HG03196 (cell line): ENCODE measurements around the gene RAPGEF4.

Source experiments
- ATAC-seq: cut with Tn5 transposase; IDR thresholded peaks from one replicate; pipeline ENCODE4 v1.9.1; 2021; ENCODE audit not compliant: unreplicated experiment

Gene RAPGEF4

DNA sequence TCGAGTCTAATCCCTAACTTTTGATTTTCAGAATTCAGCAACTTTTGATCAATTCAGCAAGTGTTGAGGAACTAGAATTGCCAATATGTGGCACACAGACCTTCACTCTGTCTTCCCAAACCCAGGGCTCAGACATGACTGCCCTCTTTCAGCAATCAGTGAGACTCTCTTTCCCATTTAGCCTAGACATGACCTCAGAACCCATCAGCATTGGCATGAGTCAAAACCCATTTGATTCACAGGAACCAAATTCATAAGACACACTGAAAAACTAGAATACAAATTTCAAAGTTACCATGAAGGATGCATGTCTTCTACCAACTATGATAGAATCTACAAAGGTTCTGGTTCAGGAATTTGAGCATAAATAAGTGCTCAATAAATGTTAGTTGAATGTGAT lies 226.4 kb downstream of the RAPGEF4 start:
- no peak for ATAC-seq

DNA sequence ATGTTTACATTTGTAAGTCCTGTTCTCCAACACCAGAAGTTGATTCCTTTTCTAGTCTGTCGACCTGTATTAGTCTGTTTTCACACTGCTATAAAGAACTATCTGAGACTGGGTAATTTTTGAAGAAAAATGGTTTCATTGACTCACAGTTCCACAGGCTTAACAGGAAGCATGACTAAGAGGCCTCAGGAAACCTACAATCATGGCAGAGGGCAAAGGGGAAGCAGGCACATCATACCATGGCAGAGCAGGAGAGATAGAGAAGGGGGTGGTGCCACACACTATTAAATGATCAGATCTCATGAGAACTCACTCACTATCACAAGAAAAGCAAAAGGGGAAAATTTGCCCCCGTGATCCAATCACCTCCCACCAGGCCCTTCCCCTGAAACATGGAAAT lies 227.2 kb downstream of the RAPGEF4 start:
- no peak for ATAC-seq

DNA sequence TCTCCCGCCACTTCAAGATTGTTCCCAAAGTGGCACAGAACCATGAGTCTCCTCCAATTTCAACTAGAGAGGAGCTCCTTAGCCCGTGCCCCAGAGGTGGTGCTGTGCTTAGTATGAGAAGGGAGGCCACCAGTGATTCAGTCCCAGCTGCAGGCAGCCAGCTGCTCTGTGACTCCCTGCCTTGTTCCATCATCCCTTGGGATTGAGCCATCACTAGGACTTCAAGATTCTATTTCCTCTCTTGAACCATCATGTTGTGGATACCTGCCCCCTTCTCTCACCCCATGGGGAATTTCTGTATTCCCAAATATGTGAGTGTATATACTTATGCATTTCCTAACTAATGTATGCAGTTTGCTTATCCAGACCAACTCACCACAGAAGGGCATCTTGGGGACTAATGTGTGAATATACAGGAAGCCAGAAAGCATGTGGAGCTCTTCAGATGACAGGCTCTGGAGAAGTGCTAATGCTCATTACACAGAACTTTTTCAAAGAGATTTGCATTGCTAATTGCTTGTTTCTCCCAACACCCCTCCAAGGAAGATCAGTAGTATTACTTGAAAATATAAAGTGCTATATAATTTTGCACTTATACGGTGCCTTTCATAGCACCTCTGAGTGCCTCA lies 229.0 kb downstream of the RAPGEF4 start:
- ATAC-seq = no peak

DNA sequence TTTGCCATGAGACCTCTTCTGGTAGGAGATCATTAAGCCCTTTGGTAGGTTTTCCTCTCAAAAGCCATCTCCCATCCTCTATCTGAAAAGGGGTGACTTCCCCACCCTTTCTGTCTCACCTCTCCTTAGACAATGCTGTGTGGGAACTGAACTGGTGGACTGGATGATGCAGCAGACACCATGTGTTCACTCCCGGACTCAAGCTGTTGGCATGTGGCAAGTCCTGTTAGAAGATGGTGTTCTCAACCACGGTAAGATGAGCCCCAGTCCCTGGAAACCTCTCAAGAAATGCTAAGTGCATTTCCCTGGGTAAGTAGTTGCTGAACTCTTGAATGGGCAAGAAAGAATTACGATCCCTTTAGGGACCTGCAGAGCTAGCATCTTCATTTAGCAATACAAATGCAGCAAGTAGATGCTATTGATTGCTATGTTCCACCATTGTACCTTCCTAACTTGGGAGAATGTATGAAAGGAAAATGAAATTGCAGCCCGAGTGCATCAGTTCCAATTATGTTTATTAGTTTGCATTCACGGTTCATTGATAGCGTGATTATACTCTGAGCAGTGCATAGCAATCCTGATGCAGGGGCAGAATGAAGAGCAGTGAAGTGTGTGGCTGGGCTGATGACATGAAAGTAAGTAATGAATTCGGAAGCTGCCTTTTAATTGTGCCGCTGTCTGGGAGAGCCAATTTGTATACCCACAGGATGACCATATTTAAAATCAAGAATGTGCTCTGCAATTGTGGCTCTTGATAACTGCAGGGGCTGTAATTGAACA lies 230.0 kb downstream of the RAPGEF4 start:
- no peak for ATAC-seq

DNA sequence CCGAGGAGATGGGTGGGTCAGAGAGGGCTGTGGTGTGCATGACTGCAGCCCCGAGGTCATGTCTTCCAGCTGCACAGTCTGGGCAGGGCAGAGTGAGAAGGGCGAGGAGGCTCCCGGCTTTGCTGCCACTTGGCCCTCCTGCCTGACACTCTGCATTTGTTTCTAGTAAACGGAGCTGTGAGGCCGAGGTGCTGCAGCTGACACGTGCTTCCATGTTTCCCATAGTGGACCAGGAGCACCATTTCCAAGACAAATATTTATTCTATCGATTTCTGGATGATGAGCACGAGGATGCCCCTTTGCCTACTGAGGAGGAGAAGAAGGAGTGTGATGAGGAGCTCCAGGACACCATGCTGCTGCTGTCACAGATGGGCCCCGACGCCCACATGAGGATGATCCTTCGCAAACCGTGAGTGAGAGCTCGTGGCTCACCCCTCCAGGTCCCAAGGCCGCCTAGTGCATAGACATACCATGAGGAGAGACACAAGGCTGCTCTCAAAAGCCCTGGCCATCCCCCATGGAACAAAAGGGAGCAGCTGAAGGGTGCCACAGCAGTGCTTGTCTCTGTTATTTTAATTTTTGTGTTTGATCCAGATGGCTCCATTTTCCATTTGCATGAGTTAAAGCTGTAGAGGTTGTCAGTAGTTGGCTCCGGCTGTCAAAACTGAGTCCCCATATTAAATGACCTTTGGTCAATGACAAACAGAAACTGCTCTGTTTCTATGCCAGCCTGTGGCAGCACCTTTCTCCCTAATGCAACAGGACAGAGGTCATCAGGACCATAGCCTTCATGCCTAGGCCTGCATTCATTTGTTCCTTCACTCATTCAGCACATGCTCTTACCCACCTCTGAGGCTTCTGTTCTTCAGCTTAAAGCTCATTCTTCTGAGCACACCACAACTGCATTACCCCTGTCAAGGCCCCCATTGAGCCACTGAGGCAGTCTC lies 231.7 kb downstream of the RAPGEF4 start:
- ATAC-seq = no peak

DNA sequence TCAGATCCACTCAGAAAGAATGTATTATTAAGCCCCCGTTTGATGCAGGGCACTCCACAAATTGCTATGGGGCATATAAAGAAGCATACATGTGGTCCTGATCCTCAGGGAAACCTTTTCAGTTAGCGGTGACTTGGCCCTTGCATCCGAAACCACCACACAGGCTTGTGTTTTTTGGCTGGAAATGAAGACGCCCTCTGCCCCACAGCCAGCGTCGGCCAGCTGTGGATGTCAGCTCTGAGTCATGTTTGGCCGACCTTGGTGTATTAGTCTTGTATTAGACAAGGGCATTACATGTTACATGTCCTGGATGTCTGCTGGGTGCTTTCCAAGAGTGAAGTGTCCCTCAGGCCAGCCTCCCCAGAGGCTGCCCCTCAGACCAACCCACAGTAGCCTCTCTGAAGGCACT lies 232.4 kb downstream of the RAPGEF4 start:
- no peak for ATAC-seq

DNA sequence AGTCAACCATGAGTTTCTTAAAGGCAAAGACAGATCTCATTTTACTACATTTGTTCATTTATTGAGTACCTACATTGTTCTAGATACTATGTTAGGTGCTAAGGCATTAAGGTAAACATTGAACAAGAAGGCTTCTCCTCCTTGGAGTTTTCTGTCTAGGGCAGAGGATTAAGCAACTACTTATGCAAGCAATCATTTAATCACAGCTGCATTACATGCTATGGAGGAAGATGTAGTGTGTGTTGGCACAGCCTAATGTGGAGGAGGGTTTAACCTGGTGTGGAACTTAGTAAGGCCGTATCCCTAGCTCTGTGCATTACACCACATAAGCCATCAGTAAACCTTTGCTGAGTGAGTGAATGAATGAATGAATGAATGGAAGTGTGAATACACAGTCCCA lies 233.5 kb downstream of the RAPGEF4 start:
- ATAC-seq = no peak

DNA sequence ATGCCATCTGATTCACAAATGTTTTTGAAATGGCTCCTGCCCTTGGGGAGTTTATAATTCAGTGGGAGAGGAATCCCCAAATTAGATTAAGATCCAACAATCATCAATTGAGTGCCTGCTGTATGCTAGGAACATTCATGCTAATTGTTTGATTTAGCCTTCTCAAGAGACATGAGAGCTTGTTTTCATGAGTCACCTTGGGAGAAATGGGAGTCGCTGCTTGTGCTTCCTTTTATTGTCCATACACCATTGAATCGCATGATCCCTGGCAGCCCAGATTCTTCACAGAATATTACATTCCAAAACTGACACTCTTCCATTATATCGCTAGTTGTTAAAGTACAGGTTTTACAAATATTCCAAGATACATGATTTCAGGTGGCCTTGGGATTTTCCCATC lies 234.0 kb downstream of the RAPGEF4 start:
- ATAC-seq = no peak

DNA sequence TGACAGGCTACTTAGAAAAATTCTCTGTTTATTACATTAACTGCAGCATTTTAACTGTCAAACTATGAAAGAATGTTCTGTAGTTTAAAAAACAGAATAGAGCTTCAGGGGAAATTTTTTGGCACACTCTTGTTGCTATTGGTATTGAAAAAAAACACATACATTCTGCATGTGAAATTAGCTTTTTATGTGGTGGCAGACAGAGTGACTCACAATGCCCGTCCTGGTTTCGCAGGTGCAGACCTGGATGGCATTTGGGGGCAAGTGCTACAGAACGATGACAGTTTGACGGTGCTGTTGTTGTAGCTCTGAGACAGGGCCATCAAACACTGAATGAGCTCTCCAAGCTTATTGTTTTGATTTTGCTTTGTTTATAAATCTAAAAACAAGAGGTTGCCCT lies 235.0 kb downstream of the RAPGEF4 start:
- ATAC-seq = no peak

DNA sequence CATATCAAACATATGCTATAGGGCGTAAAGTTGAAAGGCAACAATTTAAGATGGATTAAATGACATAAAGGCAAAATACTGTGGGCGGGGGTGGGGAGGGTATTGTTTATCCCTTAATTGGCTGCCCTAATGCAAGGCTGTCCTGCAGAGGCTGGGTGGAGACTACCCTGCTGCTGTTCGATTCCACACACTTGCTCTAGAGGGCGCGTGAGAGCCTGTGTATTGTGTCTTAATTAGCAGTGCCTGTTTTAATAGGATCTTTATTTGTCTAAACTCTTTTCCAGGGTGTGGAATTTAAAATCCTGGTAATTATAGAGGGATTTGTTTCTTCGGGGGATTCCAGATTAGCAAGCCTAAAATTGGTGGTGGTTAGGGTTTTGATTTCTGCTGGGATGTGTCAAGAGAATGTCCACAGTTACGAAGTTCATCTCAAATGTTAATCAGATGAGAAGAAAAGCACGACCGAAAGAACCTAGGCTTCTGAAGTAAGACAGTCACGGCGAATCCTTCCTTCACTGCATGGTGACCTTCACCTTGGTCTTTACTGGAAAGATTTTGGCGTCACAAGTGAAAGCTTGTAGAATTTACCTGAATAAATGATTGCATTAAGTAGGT lies 236.5 kb downstream of the RAPGEF4 start:
- ATAC-seq = no peak

DNA sequence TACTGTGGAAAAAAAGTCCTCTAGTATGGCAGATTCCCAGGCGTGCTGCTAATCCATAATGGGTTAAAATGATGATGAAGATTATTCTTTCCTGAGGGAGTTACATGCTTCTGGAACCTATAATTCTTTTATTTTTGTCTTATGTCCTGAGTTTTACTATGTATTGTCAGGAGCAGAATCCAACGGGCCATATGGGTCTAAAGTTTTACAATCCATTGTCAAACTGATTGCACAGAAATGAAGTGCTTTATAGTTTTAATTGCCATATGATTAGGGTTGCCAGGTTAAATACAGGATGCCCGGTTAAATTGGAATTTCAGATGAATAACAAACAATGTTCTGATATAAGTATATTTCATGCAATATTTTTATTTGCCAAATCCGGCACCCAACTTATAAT lies 239.1 kb downstream of the RAPGEF4 start:
- no peak for ATAC-seq

DNA sequence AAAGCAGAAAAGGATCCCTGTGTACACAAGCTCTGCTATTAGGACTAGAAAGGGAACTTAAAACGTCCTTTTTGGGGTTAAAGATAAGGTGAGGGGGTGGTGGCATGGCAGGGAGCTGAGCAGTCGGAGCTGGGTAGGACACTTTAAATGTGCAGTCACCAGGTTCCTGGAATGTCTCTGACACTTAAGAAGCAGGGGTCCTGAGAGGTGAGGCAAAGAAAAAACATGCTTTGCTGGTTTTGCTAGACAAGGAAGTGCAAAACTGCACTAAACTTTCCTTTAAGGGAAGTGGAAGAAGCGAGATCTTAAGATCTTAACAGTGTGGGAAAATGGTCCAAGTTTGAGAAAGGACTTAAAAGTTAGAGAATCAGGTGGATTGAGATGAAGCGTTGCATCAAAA lies 240.5 kb downstream of the RAPGEF4 start:
- ATAC-seq = no peak

DNA sequence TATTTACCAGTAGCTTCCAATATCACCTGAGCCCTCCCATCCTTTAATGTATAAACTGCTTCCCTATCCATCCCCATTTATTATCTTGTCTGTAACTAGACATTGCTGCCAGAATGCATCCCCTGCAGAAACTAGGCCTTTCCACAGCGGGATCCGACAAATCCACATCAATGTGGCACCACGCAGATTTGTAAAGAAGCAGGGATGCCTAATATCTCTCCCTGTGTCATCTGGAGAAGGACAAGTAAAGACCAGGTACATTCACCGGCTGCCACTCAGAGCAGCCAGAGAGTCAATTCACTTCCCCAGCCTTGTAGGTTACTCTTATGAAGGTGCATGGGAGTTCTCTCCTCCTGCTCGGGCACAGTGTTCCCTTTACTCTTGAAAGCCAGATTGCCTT lies 241.2 kb downstream of the RAPGEF4 start:
- ATAC-seq = no peak

DNA sequence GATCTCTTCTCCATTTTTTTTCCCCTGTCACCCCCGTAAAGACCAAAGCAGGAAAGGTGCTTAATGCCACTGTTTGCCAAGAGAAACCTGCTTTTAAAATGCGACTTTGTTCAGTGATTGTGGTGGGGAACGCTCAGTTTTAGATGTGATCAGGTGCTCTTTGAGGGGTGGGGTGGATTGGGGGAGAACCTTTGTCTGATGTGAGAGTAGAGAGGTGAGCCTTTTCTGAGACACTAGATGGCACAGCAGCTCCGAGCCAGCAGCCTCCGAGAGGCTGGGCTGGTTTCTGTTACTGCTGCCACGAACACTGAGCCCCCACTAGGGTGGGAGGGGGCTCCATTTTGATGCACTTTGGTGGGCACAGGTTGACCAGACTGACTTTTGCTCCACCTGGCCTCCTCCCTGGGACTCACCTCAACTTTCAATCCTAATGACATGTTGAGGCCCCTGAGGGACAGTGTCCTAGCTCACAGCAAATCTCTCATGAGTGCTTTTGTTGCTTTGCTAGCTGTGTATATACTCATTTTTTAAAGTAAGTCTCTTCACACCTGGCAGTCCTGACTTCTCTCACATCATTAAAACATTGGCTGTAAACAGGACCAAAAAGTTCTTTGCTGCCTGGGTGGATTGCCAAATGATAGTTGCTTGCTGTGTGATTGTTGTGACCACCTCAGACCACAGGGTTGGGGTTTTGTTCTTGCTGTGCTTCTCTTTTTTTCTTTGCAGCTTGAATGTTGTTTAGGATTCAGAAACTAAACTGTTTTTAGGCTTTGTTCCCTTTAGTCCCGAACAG lies 241.8 kb downstream of the RAPGEF4 start:
- no peak for ATAC-seq

DNA sequence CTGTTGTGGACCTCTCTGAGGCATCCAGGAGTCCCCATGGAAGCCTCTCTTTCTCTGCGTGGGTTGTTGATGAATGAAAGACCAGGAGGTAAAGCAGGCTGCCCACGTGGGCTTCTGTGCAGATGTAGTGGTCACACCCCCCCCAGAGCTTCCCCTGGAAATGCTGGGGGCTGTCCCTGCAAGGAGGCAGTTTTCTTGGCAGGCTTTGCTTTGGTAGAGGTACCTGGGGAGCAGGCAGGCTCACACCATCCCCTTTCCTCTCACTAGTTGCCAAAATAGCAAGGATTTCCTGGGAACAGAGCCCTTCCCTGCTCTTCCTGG lies 242.4 kb downstream of the RAPGEF4 start:
- ATAC-seq = no peak

DNA sequence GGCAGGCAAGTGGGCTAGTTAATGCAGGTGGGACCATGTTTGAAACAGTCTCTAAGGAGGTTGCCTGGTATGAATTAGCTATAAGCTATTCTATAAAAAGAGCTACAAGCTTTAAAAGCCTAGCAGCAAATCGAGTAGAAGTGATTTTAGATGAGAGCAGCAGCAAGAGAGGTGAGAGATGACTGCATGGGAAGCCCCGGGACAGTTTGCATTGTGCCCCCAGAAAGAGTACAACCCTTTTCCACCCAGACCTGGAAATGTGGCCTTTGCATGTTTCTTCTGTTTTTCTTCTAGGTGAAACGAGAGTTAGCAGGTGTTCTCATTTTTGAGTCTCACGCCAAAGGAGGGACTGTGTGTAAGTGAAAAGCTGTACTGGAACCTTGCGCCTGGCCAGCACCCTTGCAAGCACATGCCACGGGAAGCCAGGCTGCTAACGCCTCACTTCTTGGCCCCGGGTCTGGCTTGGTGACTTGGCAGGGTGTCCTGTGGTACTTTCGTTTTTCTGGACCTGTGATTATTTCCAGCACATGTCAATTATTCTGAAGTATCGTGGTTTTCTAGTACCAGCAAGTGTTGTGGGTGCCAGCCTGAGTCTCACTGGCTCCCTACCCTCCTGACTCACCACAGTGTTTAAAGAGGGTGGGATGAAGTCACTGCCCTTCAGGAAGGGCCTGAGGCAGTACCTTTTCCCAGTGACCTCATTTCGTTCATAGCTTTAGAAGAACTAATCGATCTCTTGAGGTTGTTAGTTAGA lies 249.7 kb downstream of the RAPGEF4 start:
- no peak for ATAC-seq

DNA sequence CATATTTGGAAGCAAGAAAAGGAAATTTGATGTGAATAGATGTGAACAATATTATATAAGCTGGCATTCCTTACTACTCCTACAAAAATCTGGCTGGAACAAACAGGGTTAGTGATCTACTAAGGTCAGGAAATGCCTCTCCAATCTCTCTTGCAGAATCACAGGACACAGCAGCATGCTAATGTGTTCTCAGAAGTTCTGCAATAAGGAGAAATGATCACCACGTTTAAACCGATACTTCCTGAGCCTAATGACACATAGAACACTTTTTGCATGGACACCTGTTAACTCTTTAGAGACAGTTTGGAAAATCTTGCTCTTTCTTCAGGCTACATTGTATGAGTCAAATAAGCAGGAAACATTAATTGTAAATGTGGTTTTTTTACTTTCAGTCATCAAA lies 250.4 kb downstream of the RAPGEF4 start:
- no peak for ATAC-seq

DNA sequence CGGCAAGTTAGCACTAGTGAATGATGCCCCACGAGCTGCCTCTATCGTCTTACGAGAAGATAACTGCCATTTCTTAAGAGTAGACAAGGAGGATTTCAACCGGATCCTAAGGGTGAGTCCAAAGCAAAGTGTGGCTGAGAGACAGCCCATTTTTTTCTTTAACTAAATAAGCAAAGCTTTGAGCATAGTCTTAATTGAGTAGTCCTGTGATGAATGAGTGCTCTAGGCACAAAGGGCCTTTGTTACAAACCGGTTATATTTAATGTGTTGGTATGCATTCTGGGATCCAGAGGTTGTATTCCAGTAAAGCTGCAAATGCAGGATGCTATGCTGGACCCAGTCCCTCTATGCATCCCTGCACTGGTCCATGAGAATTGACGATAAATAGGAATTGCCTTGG lies 253.1 kb downstream of the RAPGEF4 start:
- ATAC-seq = no peak

DNA sequence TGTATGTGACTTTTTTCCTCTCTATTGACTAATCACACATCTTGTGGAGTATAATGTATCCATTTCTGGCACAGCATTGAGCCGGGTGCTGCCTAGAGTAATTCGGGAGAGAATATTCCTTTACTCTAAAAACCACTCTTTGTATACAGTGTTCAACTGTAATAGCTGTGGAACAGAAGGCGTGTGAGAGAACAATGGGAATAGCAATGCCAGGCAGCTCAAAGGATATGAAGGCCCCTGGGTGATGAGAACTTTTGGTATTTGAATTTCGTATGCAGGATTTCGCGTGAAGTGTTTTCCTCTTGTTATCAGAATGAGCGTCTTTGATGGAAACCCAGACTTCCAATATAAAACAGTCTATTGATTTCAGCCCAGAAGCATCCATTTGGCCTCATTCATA lies 255.4 kb downstream of the RAPGEF4 start:
- no peak for ATAC-seq

DNA sequence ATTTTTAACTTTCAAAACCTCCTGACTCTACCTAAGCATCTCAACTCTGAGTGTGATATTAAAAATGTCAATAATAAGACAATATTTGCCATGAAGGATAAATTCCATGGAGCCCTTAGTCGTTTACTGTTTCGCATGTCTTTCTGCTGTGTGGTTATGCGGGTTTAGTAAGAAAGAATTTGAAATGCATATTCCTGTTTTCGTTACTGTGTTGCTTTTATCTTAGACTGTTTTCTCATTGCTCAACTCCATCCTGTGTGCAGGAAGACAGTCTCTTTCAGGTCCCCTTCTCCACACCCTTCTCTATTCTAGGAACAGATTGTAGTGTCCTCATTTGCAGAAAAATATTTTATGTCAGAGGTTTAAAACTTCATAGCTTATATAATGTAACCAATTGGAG lies 257.5 kb downstream of the RAPGEF4 start:
- no peak for ATAC-seq
